ENCODE measurements around the gene ZC3HAV1L. TPM values are rescaled to one million over a fixed set of nuclear protein-coding genes. Genes with fewer than 3 reads are reported as not detected.
A peak's percentile ranks its signal among the peaks of the same experiment; 100 is the strongest.

The ZC3HAV1L gene
- total RNA-seq (ENCODE audit: unreplicated experiment): 5.8 TPM
- long read RNA-seq: 0 reads

GRCh38 chr7:139035586-139036353 lies at the start of gene ZC3HAV1L:
ZC3HAV1L (minus strand) TSS chr7:139036042; CDS start chr7:139036017, 25 bp downstream.
- peaks cover 11% of the 10 kb centered on the region for H3K27me3 Mint-ChIP-seq (ENCODE audit: unreplicated experiment)
- peak; percentile 76 for DNase-seq
- no peaks in the 10 kb centered on the region for H3K4me1 Mint-ChIP-seq (ENCODE audit: low read depth, unreplicated experiment)
- H3K9me3 Mint-ChIP-seq (ENCODE audit: unreplicated experiment): peaks cover 2% of the 10 kb centered on the region
- H3K36me3 Mint-ChIP-seq (ENCODE audit: unreplicated experiment): no peaks in the 10 kb centered on the region
- TF ChIP-seq CTCF (IDR thresholded peaks at IDR 0.05; ENCODE audit: partially characterized antibody, unreplicated experiment): no peak
- peak within 1 kb of the TSS; percentile 77 for H3K27ac Mint-ChIP-seq (ENCODE audit: unreplicated experiment)
- H3K4me3 Mint-ChIP-seq (ENCODE audit: unreplicated experiment): peak within 1 kb of the TSS; percentile 75

- H3K4me3 Mint-ChIP-seq (ENCODE audit: unreplicated experiment): no peak overlapping the region
- peaks cover 2% of the 10 kb centered on the region for H3K9me3 Mint-ChIP-seq (ENCODE audit: unreplicated experiment)
- H3K27ac Mint-ChIP-seq (ENCODE audit: unreplicated experiment): no peak overlapping the region
- no peak for DNase-seq
- H3K27me3 Mint-ChIP-seq (ENCODE audit: unreplicated experiment): no peaks in the 10 kb centered on the region
- peaks cover 19% of the 10 kb centered on the region for H3K36me3 Mint-ChIP-seq (ENCODE audit: unreplicated experiment)
- TF ChIP-seq CTCF (IDR thresholded peaks at IDR 0.05; ENCODE audit: partially characterized antibody, unreplicated experiment): no peak
- H3K4me1 Mint-ChIP-seq (ENCODE audit: low read depth, unreplicated experiment): peaks cover 3% of the 10 kb centered on the region
Measured at GRCh38 chr7:139084709-139085108, 48.9 kb upstream of the ZC3HAV1L start.

GRCh38 chr7:139081584-139081983 lies 45.7 kb upstream of the ZC3HAV1L start:
- no peak for DNase-seq
- H3K4me1 Mint-ChIP-seq (ENCODE audit: low read depth, unreplicated experiment): peaks cover 3% of the 10 kb centered on the region
- no peak overlapping the region for H3K4me3 Mint-ChIP-seq (ENCODE audit: unreplicated experiment)
- H3K36me3 Mint-ChIP-seq (ENCODE audit: unreplicated experiment): peaks cover 1% of the 10 kb centered on the region
- no peaks in the 10 kb centered on the region for H3K9me3 Mint-ChIP-seq (ENCODE audit: unreplicated experiment)
- H3K27ac Mint-ChIP-seq (ENCODE audit: unreplicated experiment): no peak overlapping the region
- no peak for TF ChIP-seq CTCF (IDR thresholded peaks at IDR 0.05; ENCODE audit: partially characterized antibody, unreplicated experiment)
- H3K27me3 Mint-ChIP-seq (ENCODE audit: unreplicated experiment): peaks cover 2% of the 10 kb centered on the region

GRCh38 chr7:139080905-139081304 lies 45.1 kb upstream of the ZC3HAV1L start:
- Mint-ChIP-seq H3K4me1 (ENCODE audit: low read depth, unreplicated experiment) (peaks cover 3% of the 10 kb centered on the region), H3K27me3 (ENCODE audit: unreplicated experiment) (peaks cover 4% of the 10 kb centered on the region), H3K4me3 (ENCODE audit: unreplicated experiment) (no peak overlapping the region), H3K36me3 (ENCODE audit: unreplicated experiment) (no peaks in the 10 kb centered on the region), H3K27ac (ENCODE audit: unreplicated experiment) (no peak overlapping the region), H3K9me3 (ENCODE audit: unreplicated experiment) (no peaks in the 10 kb centered on the region)
- DNase-seq: no peak
- no peak for TF ChIP-seq CTCF (IDR thresholded peaks at IDR 0.05; ENCODE audit: partially characterized antibody, unreplicated experiment)

GRCh38 chr7:139079861-139080260 lies 44.0 kb upstream of the ZC3HAV1L start:
- no peaks in the 10 kb centered on the region for H3K36me3 Mint-ChIP-seq (ENCODE audit: unreplicated experiment)
- no peak for TF ChIP-seq CTCF (IDR thresholded peaks at IDR 0.05; ENCODE audit: partially characterized antibody, unreplicated experiment)
- DNase-seq: no peak
- no peak overlapping the region for H3K4me3 Mint-ChIP-seq (ENCODE audit: unreplicated experiment)
- H3K27me3 Mint-ChIP-seq (ENCODE audit: unreplicated experiment): peaks cover 4% of the 10 kb centered on the region
- no peak overlapping the region for H3K27ac Mint-ChIP-seq (ENCODE audit: unreplicated experiment)
- H3K4me1 Mint-ChIP-seq (ENCODE audit: low read depth, unreplicated experiment): peaks cover 3% of the 10 kb centered on the region
- no peaks in the 10 kb centered on the region for H3K9me3 Mint-ChIP-seq (ENCODE audit: unreplicated experiment)

All from glutamatergic neuron (in vitro differentiated cells).